ENCODE data around the gene SVOPL.

DNA sequence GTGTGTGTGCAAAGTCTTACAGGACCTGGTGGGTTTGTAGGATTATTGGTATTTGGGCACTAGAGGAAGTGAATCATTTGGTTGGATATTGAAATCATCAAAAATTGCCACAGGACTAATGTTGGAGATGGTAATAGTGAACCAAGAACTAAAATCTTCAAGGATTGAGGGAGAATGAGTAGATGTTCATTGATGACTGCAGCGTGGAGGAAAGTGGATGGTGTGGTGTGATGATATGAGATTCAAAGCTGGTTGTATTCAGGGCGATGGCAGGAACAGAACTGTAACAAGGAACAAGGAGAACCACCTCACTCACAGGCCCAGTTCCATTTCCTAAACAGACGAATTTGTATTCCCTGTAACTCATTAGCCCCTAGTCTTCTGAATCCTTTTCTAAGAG, 150.8 kb downstream of the SVOPL start:
- TF ChIP-seq, protein P1, sequence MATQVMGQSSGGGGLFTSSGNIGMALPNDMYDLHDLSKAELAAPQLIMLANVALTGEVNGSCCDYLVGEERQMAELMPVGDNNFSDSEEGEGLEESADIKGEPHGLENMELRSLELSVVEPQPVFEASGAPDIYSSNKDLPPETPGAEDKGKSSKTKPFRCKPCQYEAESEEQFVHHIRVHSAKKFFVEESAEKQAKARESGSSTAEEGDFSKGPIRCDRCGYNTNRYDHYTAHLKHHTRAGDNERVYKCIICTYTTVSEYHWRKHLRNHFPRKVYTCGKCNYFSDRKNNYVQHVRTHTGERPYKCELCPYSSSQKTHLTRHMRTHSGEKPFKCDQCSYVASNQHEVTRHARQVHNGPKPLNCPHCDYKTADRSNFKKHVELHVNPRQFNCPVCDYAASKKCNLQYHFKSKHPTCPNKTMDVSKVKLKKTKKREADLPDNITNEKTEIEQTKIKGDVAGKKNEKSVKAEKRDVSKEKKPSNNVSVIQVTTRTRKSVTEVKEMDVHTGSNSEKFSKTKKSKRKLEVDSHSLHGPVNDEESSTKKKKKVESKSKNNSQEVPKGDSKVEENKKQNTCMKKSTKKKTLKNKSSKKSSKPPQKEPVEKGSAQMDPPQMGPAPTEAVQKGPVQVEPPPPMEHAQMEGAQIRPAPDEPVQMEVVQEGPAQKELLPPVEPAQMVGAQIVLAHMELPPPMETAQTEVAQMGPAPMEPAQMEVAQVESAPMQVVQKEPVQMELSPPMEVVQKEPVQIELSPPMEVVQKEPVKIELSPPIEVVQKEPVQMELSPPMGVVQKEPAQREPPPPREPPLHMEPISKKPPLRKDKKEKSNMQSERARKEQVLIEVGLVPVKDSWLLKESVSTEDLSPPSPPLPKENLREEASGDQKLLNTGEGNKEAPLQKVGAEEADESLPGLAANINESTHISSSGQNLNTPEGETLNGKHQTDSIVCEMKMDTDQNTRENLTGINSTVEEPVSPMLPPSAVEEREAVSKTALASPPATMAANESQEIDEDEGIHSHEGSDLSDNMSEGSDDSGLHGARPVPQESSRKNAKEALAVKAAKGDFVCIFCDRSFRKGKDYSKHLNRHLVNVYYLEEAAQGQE (IDR thresholded peaks at IDR 0.05; ENCODE audit: low read depth) = no peak
- TF ChIP-seq RAD21 (IDR thresholded peaks at IDR 0.05; ENCODE audit: low read depth) = no peak
- TF ChIP-seq, protein P2, sequence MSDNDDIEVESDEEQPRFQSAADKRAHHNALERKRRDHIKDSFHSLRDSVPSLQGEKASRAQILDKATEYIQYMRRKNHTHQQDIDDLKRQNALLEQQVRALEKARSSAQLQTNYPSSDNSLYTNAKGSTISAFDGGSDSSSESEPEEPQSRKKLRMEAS (IDR thresholded peaks at IDR 0.05) = no peak
